ENCODE results near the gene MCRIP2. TPM values are rescaled to one million over a fixed set of nuclear protein-coding genes. Genes with fewer than 3 reads are reported as not detected.
A peak's percentile ranks its signal among the peaks of the same experiment; 100 is the strongest.

The MCRIP2 gene
- total RNA-seq, 6 experiments from 2014 or later = 18.8 to 30.8 (median 24.2) TPM

GRCh38 chr16:625977-626765, 15.5 kb upstream of the MCRIP2 start:
- Mint-ChIP-seq H3K27me3 (ENCODE audit: insufficient read depth) (peaks cover 1% of the 10 kb centered on the region), H3K36me3 (ENCODE audit: low read depth) (peaks cover 6% of the 10 kb centered on the region; the same call in 1 of the 2 replicates), H3K4me3 (peak overlapping the region; percentile 72), H3K4me1 (ENCODE audit: low read depth) (peaks cover 43% of the 10 kb centered on the region), H3K9me3 (no peaks in the 10 kb centered on the region), H3K27ac (peak overlapping the region; percentile 99)
- no peak for DNase-seq
- TF ChIP-seq CTCF (IDR thresholded peaks at IDR 0.05) = no peak

GRCh38 chr16:626787-627453, 14.7 kb upstream of the MCRIP2 start:
- H3K4me3 Mint-ChIP-seq = peak overlapping the region; percentile 72
- H3K36me3 Mint-ChIP-seq (ENCODE audit: low read depth) = peaks cover 6% of the 10 kb centered on the region; the same call in 1 of the 2 replicates

GRCh38 chr16:627454-628239, 14.0 kb upstream of the MCRIP2 start:
- DNase-seq = no peak
- TF ChIP-seq CTCF (IDR thresholded peaks at IDR 0.05) = no peak
- peaks cover 1% of the 10 kb centered on the region for H3K27me3 Mint-ChIP-seq (ENCODE audit: insufficient read depth)
- no peaks in the 10 kb centered on the region for H3K9me3 Mint-ChIP-seq
- no peak overlapping the region for H3K4me3 Mint-ChIP-seq
- peaks cover 6% of the 10 kb centered on the region; the same call in 1 of the 2 replicates for H3K36me3 Mint-ChIP-seq (ENCODE audit: low read depth)
- peaks cover 29% of the 10 kb centered on the region for H3K4me1 Mint-ChIP-seq (ENCODE audit: low read depth)
- peak overlapping the region; percentile 99 for H3K27ac Mint-ChIP-seq

More at GRCh38 chr16:626787-627453, 14.7 kb upstream of the MCRIP2 start:
- H3K4me1 Mint-ChIP-seq (ENCODE audit: low read depth) = peaks cover 36% of the 10 kb centered on the region
- DNase-seq = peak; percentile 96
- H3K27me3 Mint-ChIP-seq (ENCODE audit: insufficient read depth) = peaks cover 1% of the 10 kb centered on the region
- no peaks in the 10 kb centered on the region for H3K9me3 Mint-ChIP-seq
- no peak for TF ChIP-seq CTCF (IDR thresholded peaks at IDR 0.05)
- H3K27ac Mint-ChIP-seq = peak overlapping the region; percentile 99

GRCh38 chr16:628321-629061, 13.1 kb upstream of the MCRIP2 start:
- no peak for DNase-seq
- Mint-ChIP-seq H3K4me1 (ENCODE audit: low read depth) (peaks cover 23% of the 10 kb centered on the region), H3K27me3 (ENCODE audit: insufficient read depth) (no peaks in the 10 kb centered on the region; the same call in none of the 2 replicates), H3K27ac (no peak overlapping the region), H3K36me3 (ENCODE audit: low read depth) (peaks cover 6% of the 10 kb centered on the region; the same call in 1 of the 2 replicates), H3K9me3 (no peaks in the 10 kb centered on the region), H3K4me3 (no peak overlapping the region)
- TF ChIP-seq CTCF (IDR thresholded peaks at IDR 0.05) = no peak

Data from HFFc6 (cell line).